ENCODE results near the gene TTC32.

GRCh38 chr2:19870792-19871191, 31.0 kb downstream of the TTC32 start:
- TF ChIP-seq GATA2 (IDR thresholded peaks at IDR 0.05; ENCODE audit: low read depth, low read length) (no peak), GATA3 (IDR thresholded peaks at IDR 0.05; ENCODE audit: low read depth, low read length) (no peak)

All from SH-SY5Y (cell line).